ENCODE measurements around the gene PRMT7. TPM values are rescaled to one million over a fixed set of nuclear protein-coding genes. Genes with fewer than 3 reads are reported as not detected.

Gene PRMT7
- total RNA-seq, 1 donor from 2014 or later: 71.9 TPM

GRCh38 chr16:68339214-68339613, 28.4 kb downstream of the PRMT7 start:
- Mint-ChIP-seq H3K9me3 (no peaks in the 10 kb centered on the region), H3K4me1 (no peaks in the 10 kb centered on the region), H3K27me3 (ENCODE audit: low read depth) (no peaks in the 10 kb centered on the region), H3K36me3 (ENCODE audit: low read depth) (peaks cover 15% of the 10 kb centered on the region), H3K27ac (ENCODE audit: unreplicated experiment) (no peak overlapping the region), H3K4me3 (no peak overlapping the region)
- no peak for DNase-seq (ENCODE audit: low read depth, low spot score)
- no peak for TF ChIP-seq CTCF (conservative IDR thresholded peaks at IDR 0.05)

GRCh38 chr16:68342620-68343019, 31.8 kb downstream of the PRMT7 start:
- Mint-ChIP-seq H3K4me1 (no peaks in the 10 kb centered on the region), H3K4me3 (no peak overlapping the region), H3K27me3 (ENCODE audit: low read depth) (no peaks in the 10 kb centered on the region), H3K9me3 (no peaks in the 10 kb centered on the region), H3K36me3 (ENCODE audit: low read depth) (peaks cover 10% of the 10 kb centered on the region), H3K27ac (ENCODE audit: unreplicated experiment) (no peak overlapping the region)
- no peak for TF ChIP-seq CTCF (conservative IDR thresholded peaks at IDR 0.05)
- no peak for DNase-seq (ENCODE audit: low read depth, low spot score)

- Mint-ChIP-seq H3K36me3 (ENCODE audit: low read depth) (peaks cover 11% of the 10 kb centered on the region), H3K27ac (ENCODE audit: unreplicated experiment) (no peak overlapping the region), H3K9me3 (no peaks in the 10 kb centered on the region), H3K4me3 (no peak overlapping the region), H3K27me3 (ENCODE audit: low read depth) (no peaks in the 10 kb centered on the region), H3K4me1 (no peaks in the 10 kb centered on the region)
- TF ChIP-seq CTCF (conservative IDR thresholded peaks at IDR 0.05): no peak
- DNase-seq (ENCODE audit: low read depth, low spot score): no peak
These were observed 32.3 kb downstream of the PRMT7 start for GRCh38 chr16:68343137-68343536.

- H3K27ac Mint-ChIP-seq (ENCODE audit: unreplicated experiment): no peak overlapping the region
- no peak for DNase-seq (ENCODE audit: low read depth, low spot score)
- no peak overlapping the region for H3K4me3 Mint-ChIP-seq
- H3K27me3 Mint-ChIP-seq (ENCODE audit: low read depth): no peaks in the 10 kb centered on the region
- H3K4me1 Mint-ChIP-seq: no peaks in the 10 kb centered on the region
- H3K36me3 Mint-ChIP-seq (ENCODE audit: low read depth): peaks cover 13% of the 10 kb centered on the region
- no peaks in the 10 kb centered on the region for H3K9me3 Mint-ChIP-seq
- no peak for TF ChIP-seq CTCF (conservative IDR thresholded peaks at IDR 0.05)
These were observed 33.4 kb downstream of the PRMT7 start for GRCh38 chr16:68344252-68344651.

- H3K4me1 Mint-ChIP-seq: no peaks in the 10 kb centered on the region
- H3K27me3 Mint-ChIP-seq (ENCODE audit: low read depth): no peaks in the 10 kb centered on the region
- H3K4me3 Mint-ChIP-seq: no peak overlapping the region
- no peak for TF ChIP-seq CTCF (conservative IDR thresholded peaks at IDR 0.05)
- no peaks in the 10 kb centered on the region for H3K9me3 Mint-ChIP-seq
- peaks cover 13% of the 10 kb centered on the region for H3K36me3 Mint-ChIP-seq (ENCODE audit: low read depth)
- DNase-seq (ENCODE audit: low read depth, low spot score): no peak
- no peak overlapping the region for H3K27ac Mint-ChIP-seq (ENCODE audit: unreplicated experiment)
These were observed 34.6 kb downstream of the PRMT7 start for GRCh38 chr16:68345351-68345810.
